Measurements from ENCODE around the gene P3H2. TPM values are rescaled to one million over a fixed set of nuclear protein-coding genes. Genes with fewer than 3 reads are reported as not detected.

P3H2 gene
- total RNA-seq, 1 experiment from 2014 or later: 0.76 TPM

- no peaks in the 10 kb centered on the region for H3K27me3 ChIP-seq (ENCODE audit: insufficient read depth, low read length)
- H3K9me3 ChIP-seq (ENCODE audit: control insufficient read depth in 1 of 2, insufficient read depth in 1 of 2, low read depth in 1 of 2, low read length in 2 of 2): no peaks in the 10 kb centered on the region
- CTCF ChIA-PET: interaction anchor here (1.0 to 1.8 kb wide), 9 partner anchors 45 to 476 kb away, joined by 3 to 14 read pairs (median 4); partner anchors contain the start of gene CLDN1
- no TSS peak for BruUV-seq (replicated peaks)
- H3K4me3 ChIP-seq (replicated peaks in 1 of 2; ENCODE audit: low read depth in 1 of 2, low read length in 2 of 2): no peak overlapping the region
- TF ChIP-seq CEBPB (IDR thresholded peaks at IDR 0.05; ENCODE audit: low read depth) (no peak), ELF1 (IDR thresholded peaks at IDR 0.05; ENCODE audit: borderline replicate concordance, low read depth) (no peak), RAD21 (IDR thresholded peaks at IDR 0.05; ENCODE audit: low read depth) (peak; percentile 88), EZH2 (IDR thresholded peaks at IDR 0.05) (no peak), POLR2AphosphoS5 (IDR thresholded peaks at IDR 0.05; ENCODE audit: low read depth, low read length) (no peak), SRF (IDR thresholded peaks at IDR 0.05; ENCODE audit: low read depth) (no peak), FOSL1 (IDR thresholded peaks at IDR 0.05; ENCODE audit: low read depth) (no peak), CTCF (IDR thresholded peaks at IDR 0.05 in 2 of 3, conservative IDR thresholded peaks at IDR 0.05 in 1 of 3; ENCODE audit: borderline replicate concordance in 1 of 3, insufficient read depth in 1 of 3, low read depth in 2 of 3, low read length in 2 of 3) (peak; percentile 63 to 86 (median 81)), SP1 (IDR thresholded peaks at IDR 0.05; ENCODE audit: low read depth) (no peak)
- ATAC-seq: peak; percentile 49; the same call in 1 of the 2 replicates
- no peaks in the 10 kb centered on the region for H4K20me1 ChIP-seq (ENCODE audit: insufficient read depth)
- H3K27ac ChIP-seq (ENCODE audit: low read depth, low read length): no peak overlapping the region
- intact Hi-C loops (cut with micrococcal nuclease): loop anchor here (1.0 to 2.0 kb wide), 3 partner anchors 235 to 733 kb away; partner anchors contain the start of gene CLDN1
- RAD21 ChIA-PET (ENCODE audit: low non-redundant PET in 1 of 2, low total read pairs in 2 of 2, uncharacterized antibody in 2 of 2, unreplicated experiment in 2 of 2): no interaction called here
- no peak overlapping the region for H3K9ac ChIP-seq (ENCODE audit: low read length)
- H3K36me3 ChIP-seq (ENCODE audit: control insufficient read depth in 1 of 2, insufficient read depth in 2 of 2, low read length in 2 of 2): no peaks in the 10 kb centered on the region
- no peaks in the 10 kb centered on the region for H3K4me1 ChIP-seq (ENCODE audit: control insufficient read depth in 1 of 2, insufficient read depth in 2 of 2, low read length in 2 of 2)
- no peak overlapping the region for H2AFZ ChIP-seq (ENCODE audit: low read depth, low read length, poor library complexity, severe bottlenecking)
- H3K9me2 ChIP-seq (ENCODE audit: insufficient read depth): no peaks in the 10 kb centered on the region
- no peaks in the 10 kb centered on the region for H3K79me2 ChIP-seq (ENCODE audit: insufficient read depth, low read length)
- POLR2A ChIA-PET: no interaction called here
- DNase-seq (ENCODE audit: low read depth, low spot score): peak; percentile 44
- no peak overlapping the region for H3K4me2 ChIP-seq (ENCODE audit: low read length)
These were observed 153.3 kb downstream of the P3H2 start for GRCh38 chr3:189967254-189967865.

All from HCT116 (cell line).